GM23248 (cell line): Measurements from ENCODE around the gene GSX1. TPM values are rescaled to one million over a fixed set of nuclear protein-coding genes. Genes with fewer than 3 reads are reported as not detected.

ENCODE experiments used
- DNase-seq: peaks from one replicate; pipeline ENCODE4 v3.0.0-alpha.2; 2015
- H2AFZ ChIP-seq: fragments of 200-600 bp; sonication (generic); 2 replicates; pipeline ENCODE4 v1.6.1; 2016; ENCODE audit warnings: antibody characterized with exemption
- H3F3A ChIP-seq: fragments of 200-600 bp; sonication (generic); 2 replicates; pipeline ENCODE4 v1.6.1; 2016; ENCODE audit warnings: mild to moderate bottlenecking, antibody characterized with exemption, mixed run types; ENCODE audit not compliant: insufficient read depth
- H3K27ac ChIP-seq: fragments of 200-600 bp; sonication (generic); 2 replicates; pipeline ENCODE4 v1.5.1; 2016; ENCODE audit warnings: mild to moderate bottlenecking
- H3K27me3 ChIP-seq: fragments of 200-600 bp; sonication (generic); replicated peaks from 2 replicates; pipeline ENCODE4 v1.6.1; 2016; ENCODE audit warnings: mild to moderate bottlenecking; ENCODE audit not compliant: insufficient read depth
- H3K36me3 ChIP-seq: fragments of 200-600 bp; sonication (generic); 2 replicates; pipeline ENCODE4 v1.6.1; 2016; ENCODE audit warnings: low read depth, mild to moderate bottlenecking
- H3K4me1 ChIP-seq: fragments of 200-600 bp; sonication (generic); 2 replicates; pipeline ENCODE4 v1.6.1; 2016; ENCODE audit warnings: mild to moderate bottlenecking; ENCODE audit not compliant: insufficient read depth
- H3K4me2 ChIP-seq: fragments of 200-600 bp; sonication (generic); one replicate; pipeline ENCODE4 v1.6.1; 2016; ENCODE audit warnings: mild to moderate bottlenecking; ENCODE audit not compliant: unreplicated experiment
- H3K4me3 ChIP-seq: fragments of 200-600 bp; sonication (generic); 2 replicates; pipeline ENCODE4 v1.5.1; 2016; ENCODE audit warnings: mild to moderate bottlenecking
- H3K79me2 ChIP-seq: fragments of 200-600 bp; sonication (generic); 2 replicates; pipeline ENCODE4 v1.6.1; 2016; ENCODE audit warnings: mild to moderate bottlenecking; ENCODE audit not compliant: insufficient read depth
- H3K9ac ChIP-seq: fragments of 200-600 bp; sonication (generic); 2 replicates; pipeline ENCODE4 v1.6.1; 2016; ENCODE audit warnings: mild to moderate bottlenecking
- H3K9me2 ChIP-seq: fragments of 200-600 bp; sonication (generic); 2 replicates; pipeline ENCODE4 v1.6.1; 2016; ENCODE audit warnings: mixed run types, mild to moderate bottlenecking, moderate library complexity; ENCODE audit not compliant: insufficient read depth
- H3K9me3 ChIP-seq: fragments of 200-600 bp; sonication (generic); one replicate; pipeline ENCODE4 v1.6.1; 2017; ENCODE audit warnings: low read depth
- H4K20me1 ChIP-seq: fragments of 200-600 bp; sonication (generic); 2 replicates; pipeline ENCODE4 v1.6.0; 2016; ENCODE audit not compliant: insufficient read depth
- EZH2 ChIP-seq: fragments of 200-600 bp; sonication (generic); IDR thresholded peaks from 2 replicates; pipeline ENCODE4 v1.6.1; 2018; ENCODE audit warnings: antibody characterized with exemption, mild to moderate bottlenecking; ENCODE audit not compliant: insufficient read depth, poor library complexity, severe bottlenecking
- EZH2phosphoT487 ChIP-seq: fragments of 200-600 bp; sonication (generic); IDR thresholded peaks from 2 replicates; pipeline ENCODE4 v1.6.1; 2018; ENCODE audit warnings: antibody characterized with exemption, moderate library complexity, mild to moderate bottlenecking, low read depth; ENCODE audit not compliant: insufficient read depth
- WGBS, 2 experiments: methylation state at CpG; one replicate each; pipeline ENCODE4 v1.1.6; 2015 to 2017; ENCODE audit warnings: low lambda C conversion rate in 2 of 2, low coverage in 1 of 2; ENCODE audit errors: missing lambda C conversion rate in 2 of 2; 5-methylcytosine and 5-hydroxymethylcytosine counted together
- in situ Hi-C: fragments of 300-500 bp; cut with MboI; formaldehyde crosslinking; loops from 2 replicates; pipeline ENCODE4 v1.15.0; 2020
- polyA plus RNA-seq: library from polyadenylated mRNA; unstranded; fragments of >200 nt; fragmentation: Nextera tagmentation; extraction: Ambion mirVana; gene quantifications from 2 replicates; pipeline ENCODE4 v1.2.1, GENCODE V29; 2016
- total RNA-seq: library from RNA; depleted of rRNA; stranded (reverse); fragments of >200 nt; shearing (Covaris generic); gene quantifications from 2 replicates; pipeline ENCODE4 v1.2.3, GENCODE V29; 2014

The GSX1 gene
- total and polyA plus RNA-seq, 2 experiments from 2014 or later, result not detected

- peaks cover 53% of the 10 kb centered on the region for H3K27me3 ChIP-seq
- no peak for TF ChIP-seq EZH2phosphoT487
- no peak for TF ChIP-seq EZH2
- no peak overlapping the region for H3K4me2 ChIP-seq
- 2 to 3% methylated on average over 17 of the region's 17 CpGs for WGBS, 2 experiments
- H3K79me2 ChIP-seq, result no peaks in the 10 kb centered on the region
- no peak overlapping the region for H3K4me3 ChIP-seq
- H3K9ac ChIP-seq, result no peak overlapping the region
- DNase-seq, result no peak
- H2AFZ ChIP-seq, result no peak overlapping the region
- H4K20me1 ChIP-seq, result no peaks in the 10 kb centered on the region
- no peaks in the 10 kb centered on the region for H3K9me2 ChIP-seq
- no peaks in the 10 kb centered on the region for H3F3A ChIP-seq
- H3K36me3 ChIP-seq, result no peaks in the 10 kb centered on the region
- H3K4me1 ChIP-seq, result no peaks in the 10 kb centered on the region
- in situ Hi-C loops, result no loop called here
- H3K9me3 ChIP-seq, result no peaks in the 10 kb centered on the region
- no peak overlapping the region for H3K27ac ChIP-seq
These were observed 30.1 kb downstream of the GSX1 start for GRCh38 chr13:27822258-27822872.

GRCh38 chr13:27822873-27823311 is 30.6 kb downstream of the GSX1 start:
- Histone ChIP-seq H3K36me3 (no peaks in the 10 kb centered on the region), H3K27ac (no peak overlapping the region), H3F3A (no peaks in the 10 kb centered on the region), H3K9me2 (no peaks in the 10 kb centered on the region), H4K20me1 (no peaks in the 10 kb centered on the region), H3K4me3 (no peak overlapping the region), H3K79me2 (no peaks in the 10 kb centered on the region), H2AFZ (no peak overlapping the region), H3K4me1 (no peaks in the 10 kb centered on the region), H3K27me3 (peaks cover 54% of the 10 kb centered on the region), H3K9ac (no peak overlapping the region), H3K9me3 (no peaks in the 10 kb centered on the region), H3K4me2 (no peak overlapping the region)
- WGBS, 2 experiments, result 1 to 3% methylated on average over 18 of the region's 18 CpGs
- DNase-seq, result no peak
- in situ Hi-C loops, result no loop called here
- TF ChIP-seq EZH2 (no peak), EZH2phosphoT487 (no peak)

GRCh38 chr13:27824121-27824520 is 31.8 kb downstream of the GSX1 start:
- in situ Hi-C loops, result no loop called here
- WGBS, 2 experiments, result 8 to 12% methylated on average over 3 of the region's 3 CpGs

GRCh38 chr13:27825072-27825471 is 32.8 kb downstream of the GSX1 start:
- in situ Hi-C loops, result loop anchor here (5.0 to 25.0 kb wide), 2 partner anchors 458 to 863 kb away; no protein-coding TSS in a partner anchor
- no peaks in the 10 kb centered on the region for H3K36me3 ChIP-seq
- H3K79me2 ChIP-seq, result no peaks in the 10 kb centered on the region
- H3K27me3 ChIP-seq, result peaks cover 61% of the 10 kb centered on the region
- H3K4me1 ChIP-seq, result no peaks in the 10 kb centered on the region
- WGBS, 2 experiments, result 44% methylated on average over 5 of the region's 5 CpGs
- H4K20me1 ChIP-seq, result no peaks in the 10 kb centered on the region
- H3K9me2 ChIP-seq, result no peaks in the 10 kb centered on the region
- no peak overlapping the region for H2AFZ ChIP-seq
- TF ChIP-seq EZH2 (no peak), EZH2phosphoT487 (no peak)
- H3K27ac ChIP-seq, result no peak overlapping the region
- no peaks in the 10 kb centered on the region for H3F3A ChIP-seq
- no peaks in the 10 kb centered on the region for H3K9me3 ChIP-seq
- no peak for DNase-seq
- no peak overlapping the region for H3K9ac ChIP-seq
- H3K4me2 ChIP-seq, result no peak overlapping the region
- no peak overlapping the region for H3K4me3 ChIP-seq

More at GRCh38 chr13:27824121-27824520, 31.8 kb downstream of the GSX1 start:
- Histone ChIP-seq H3K27me3 (peaks cover 65% of the 10 kb centered on the region), H3K36me3 (no peaks in the 10 kb centered on the region), H3K79me2 (no peaks in the 10 kb centered on the region), H2AFZ (no peak overlapping the region), H3K9me3 (no peaks in the 10 kb centered on the region), H3K4me2 (no peak overlapping the region), H3K4me3 (no peak overlapping the region), H3F3A (no peaks in the 10 kb centered on the region), H3K27ac (no peak overlapping the region), H3K4me1 (no peaks in the 10 kb centered on the region), H3K9me2 (no peaks in the 10 kb centered on the region), H3K9ac (no peak overlapping the region), H4K20me1 (no peaks in the 10 kb centered on the region)
- no peak for DNase-seq
- TF ChIP-seq EZH2phosphoT487 (no peak), EZH2 (no peak)
